DMS114 treated with DMSO at 0.1 percent for 48 hours (cell line): ENCODE results near the gene CPN1.
"Not testable (repeated sequence)": the region's sequence is repeated elsewhere in the genome, so short reads cannot be mapped to it uniquely, and the experiment has no call there.

Source experiments
- DNase-seq: peaks from one replicate; lab custom pipeline; 2025; ENCODE audit not compliant: unreplicated experiment; lab: John Stamatoyannopoulos, UW

Gene CPN1

GRCh38 chr10:100025576-100025975, 56.1 kb downstream of the CPN1 start:
- DNase-seq: no peak

GRCh38 chr10:100024748-100025147, 56.9 kb downstream of the CPN1 start:
- DNase-seq: no peak

GRCh38 chr10:100022403-100022802, 59.3 kb downstream of the CPN1 start:
- DNase-seq: no peak

- DNase-seq: no peak
Measured at GRCh38 chr10:100021322-100021721, 60.3 kb downstream of the CPN1 start.

- no peak for DNase-seq
Measured at GRCh38 chr10:100020886-100021253, 60.8 kb downstream of the CPN1 start.

- DNase-seq: no peak
Measured at GRCh38 chr10:100020142-100020885, 61.4 kb downstream of the CPN1 start.

- peak; percentile 23 for DNase-seq
Measured at GRCh38 chr10:100019787-100020141, 61.9 kb downstream of the CPN1 start.

- DNase-seq: no peak
Measured at GRCh38 chr10:100014071-100014762, 67.5 kb downstream of the CPN1 start.

GRCh38 chr10:100013621-100014020, 68.0 kb downstream of the CPN1 start:
- no peak for DNase-seq

GRCh38 chr10:100011906-100012305, 69.8 kb downstream of the CPN1 start:
- DNase-seq: not testable (repeated sequence)

GRCh38 chr10:100009793-100010676, 71.6 kb downstream of the CPN1 start, which contains the start of gene DNMBP:
DNMBP (minus strand) TSS chr10:100009947; CDS start chr10:99972124, 37,823 bp downstream.
- DNase-seq: peak; percentile 64

- DNase-seq: no peak
Measured at GRCh38 chr10:100009283-100009792, 72.3 kb downstream of the CPN1 start.

GRCh38 chr10:100008708-100009282, 72.9 kb downstream of the CPN1 start:
- no peak for DNase-seq

- DNase-seq: no peak
Measured at GRCh38 chr10:100008142-100008522, 73.5 kb downstream of the CPN1 start.

- no peak for DNase-seq
Measured at GRCh38 chr10:100007231-100008141, 74.2 kb downstream of the CPN1 start.

- no peak for DNase-seq
Measured at GRCh38 chr10:100006243-100006886, 75.3 kb downstream of the CPN1 start.

GRCh38 chr10:100004805-100005510, 76.7 kb downstream of the CPN1 start:
- DNase-seq: no peak

GRCh38 chr10:100000109-100000644, 81.5 kb downstream of the CPN1 start:
- DNase-seq: no peak
